OCI-LY3 (cell line): Measurements from ENCODE around the gene CLHC1.

ENCODE experiments used
- H2AFZ ChIP-seq: fragments of 200-600, 300-600 bp; shearing (Covaris generic); 2 replicates; pipeline ENCODE4 v1.6.0; 2014; ENCODE audit warnings: antibody characterized with exemption, low read depth, low read length
- H3K27ac ChIP-seq: fragments of 200-600, 300-600 bp; sonication (generic); 2 replicates; pipeline ENCODE4 v1.5.1; 2014; ENCODE audit warnings: mild to moderate bottlenecking, low read length, moderate library complexity, mixed read lengths
- H3K27me3 ChIP-seq: fragments of 200-600, 300-600 bp; sonication (generic); 2 replicates; pipeline ENCODE4 v1.6.1; 2014; ENCODE audit warnings: low read depth, low read length, mixed read lengths
- H3K36me3 ChIP-seq: fragments of 200-600, 300-600 bp; sonication (generic); replicated peaks from 2 replicates; pipeline ENCODE3; 2014; ENCODE audit warnings: low read depth, low read length, mixed read lengths
- H3K4me1 ChIP-seq: fragments of 300-600, 200-600 bp; sonication (generic); 2 replicates; pipeline ENCODE4 v1.6.1; 2014; ENCODE audit warnings: low read length, mixed read lengths
- H3K4me2 ChIP-seq: fragments of 200-600, 300-600 bp; sonication (generic); 2 replicates; pipeline ENCODE4 v1.6.1; 2014; ENCODE audit warnings: low read length, mixed read lengths
- H3K4me3 ChIP-seq: fragments of 300-600, 200-600 bp; sonication (generic); 2 replicates; pipeline ENCODE4 v1.5.1; 2014; ENCODE audit warnings: antibody characterized with exemption, mild to moderate bottlenecking, low read length, moderate library complexity
- H3K79me2 ChIP-seq: fragments of 300-600, 200-600 bp; shearing (Covaris generic); 2 replicates; pipeline ENCODE4 v1.6.1; 2014; ENCODE audit warnings: mild to moderate bottlenecking, low read length, mixed read lengths
- H3K9ac ChIP-seq: fragments of 300-600, 200-600 bp; shearing (Covaris generic); 2 replicates; pipeline ENCODE4 v1.6.0; 2014; ENCODE audit warnings: mild to moderate bottlenecking, low read length, moderate library complexity
- H3K9me3 ChIP-seq: fragments of 200-600, 300-600 bp; shearing (Covaris generic); 2 replicates; pipeline ENCODE4 v1.6.1; 2014; ENCODE audit warnings: low read length, mixed read lengths; ENCODE audit not compliant: insufficient read depth
- H4K20me1 ChIP-seq: fragments of 200-600, 300-600 bp; sonication (generic); 2 replicates; pipeline ENCODE4 v1.6.1; 2016; ENCODE audit warnings: low read length, mixed read lengths; ENCODE audit not compliant: insufficient read depth
- CTCF ChIP-seq: fragments of 200-600, 300-600 bp; sonication (generic); IDR thresholded peaks from 2 replicates; pipeline ENCODE4 v1.5.1; 2014; ENCODE audit warnings: antibody characterized with exemption, low read length, low read depth
- EZH2phosphoT487 ChIP-seq: fragments of 200-600 bp; shearing (Covaris generic); IDR thresholded peaks from 2 replicates; pipeline ENCODE4 v1.6.1; 2018; ENCODE audit warnings: antibody characterized with exemption, mixed run types, low read depth

CLHC1 gene

GRCh38 chr2:55138882-55139229 is 93.2 kb downstream of the CLHC1 start:
- peaks cover 39% of the 10 kb centered on the region for H3K4me1 ChIP-seq
- H3K9ac ChIP-seq, result no peak overlapping the region
- no peak overlapping the region for H3K4me3 ChIP-seq
- H3K79me2 ChIP-seq, result no peaks in the 10 kb centered on the region
- no peak overlapping the region for H2AFZ ChIP-seq
- no peaks in the 10 kb centered on the region for H3K9me3 ChIP-seq
- no peaks in the 10 kb centered on the region for H4K20me1 ChIP-seq
- no peak overlapping the region for H3K27ac ChIP-seq
- TF ChIP-seq EZH2phosphoT487 (no peak), CTCF (no peak)
- no peaks in the 10 kb centered on the region for H3K27me3 ChIP-seq
- H3K36me3 ChIP-seq, result no peaks in the 10 kb centered on the region
- no peak overlapping the region for H3K4me2 ChIP-seq

- peak overlapping the region; percentile 59; the same call in 1 of the 2 replicates for H3K4me3 ChIP-seq
- no peaks in the 10 kb centered on the region for H4K20me1 ChIP-seq
- H3K79me2 ChIP-seq, result no peaks in the 10 kb centered on the region
- TF ChIP-seq EZH2phosphoT487 (no peak), CTCF (no peak)
- no peak overlapping the region for H2AFZ ChIP-seq
- peaks cover 46% of the 10 kb centered on the region for H3K4me1 ChIP-seq
- H3K9ac ChIP-seq, result no peak overlapping the region; the same call in 1 of the 2 replicates
- no peaks in the 10 kb centered on the region for H3K36me3 ChIP-seq
- H3K27me3 ChIP-seq, result no peaks in the 10 kb centered on the region
- H3K9me3 ChIP-seq, result no peaks in the 10 kb centered on the region
- no peak overlapping the region for H3K27ac ChIP-seq
- peak overlapping the region; percentile 80 for H3K4me2 ChIP-seq
These were observed 93.8 kb downstream of the CLHC1 start for GRCh38 chr2:55138014-55138881.

DNA sequence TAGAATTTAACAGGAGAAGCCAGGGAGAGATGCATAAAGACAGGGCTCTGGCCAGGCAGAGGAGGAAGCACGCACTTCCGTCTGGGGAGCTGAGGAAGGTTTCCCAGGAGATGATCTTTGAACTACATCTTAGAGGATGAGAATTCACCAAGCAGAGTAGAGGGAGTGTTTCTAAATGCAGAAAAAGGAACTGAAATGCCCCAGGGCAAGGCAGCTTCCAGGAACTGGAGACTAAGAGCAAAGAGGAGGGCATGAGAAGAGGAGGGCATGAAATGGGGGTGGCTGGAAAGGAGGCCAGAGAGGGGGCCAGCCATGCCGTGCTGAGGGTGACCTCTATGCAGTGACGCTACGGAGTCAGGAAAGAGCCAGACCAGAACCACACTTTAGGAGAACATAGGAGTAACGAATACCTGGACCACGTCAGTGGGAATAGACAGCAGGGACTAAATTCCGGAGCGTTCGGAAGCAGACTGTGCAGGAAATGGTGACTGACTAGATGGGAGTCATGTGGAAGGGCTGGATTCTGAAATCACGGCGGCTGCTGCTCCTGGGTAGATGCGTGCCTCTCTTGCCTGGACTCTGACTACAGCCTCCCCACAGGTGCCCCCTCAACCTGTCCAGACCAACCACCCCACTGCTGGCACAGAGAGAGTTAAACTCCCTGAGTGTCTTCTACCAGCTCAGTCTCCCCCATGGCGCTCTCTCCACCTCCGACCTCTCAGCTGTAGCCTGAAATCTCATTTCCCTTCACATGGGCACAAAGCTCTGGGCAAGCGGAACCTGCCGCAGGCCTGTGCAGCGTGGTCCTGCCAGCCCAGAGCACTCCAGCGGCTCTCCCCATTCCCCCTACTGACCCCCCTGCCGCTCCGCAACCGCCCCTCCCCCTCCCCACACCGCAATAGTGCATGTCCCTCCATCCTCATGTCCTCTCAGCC is 94.8 kb downstream of the CLHC1 start:
- Histone ChIP-seq H3K27ac (no peak overlapping the region), H3K4me1 (peaks cover 47% of the 10 kb centered on the region), H3K27me3 (no peaks in the 10 kb centered on the region)

More for the DNA sequence above, 94.8 kb downstream of the CLHC1 start:
- no peaks in the 10 kb centered on the region for H3K9me3 ChIP-seq
- H2AFZ ChIP-seq, result no peak overlapping the region
- peak overlapping the region; percentile 23; the same call in 1 of the 2 replicates for H3K9ac ChIP-seq
- no peaks in the 10 kb centered on the region for H3K79me2 ChIP-seq
- no peaks in the 10 kb centered on the region for H3K36me3 ChIP-seq
- H3K4me3 ChIP-seq, result peak overlapping the region; percentile 59
- TF ChIP-seq CTCF (no peak), EZH2phosphoT487 (no peak)
- H4K20me1 ChIP-seq, result no peaks in the 10 kb centered on the region
- H3K4me2 ChIP-seq, result peak overlapping the region; percentile 80
